ENCODE data around the gene KIFC3.

DNA sequence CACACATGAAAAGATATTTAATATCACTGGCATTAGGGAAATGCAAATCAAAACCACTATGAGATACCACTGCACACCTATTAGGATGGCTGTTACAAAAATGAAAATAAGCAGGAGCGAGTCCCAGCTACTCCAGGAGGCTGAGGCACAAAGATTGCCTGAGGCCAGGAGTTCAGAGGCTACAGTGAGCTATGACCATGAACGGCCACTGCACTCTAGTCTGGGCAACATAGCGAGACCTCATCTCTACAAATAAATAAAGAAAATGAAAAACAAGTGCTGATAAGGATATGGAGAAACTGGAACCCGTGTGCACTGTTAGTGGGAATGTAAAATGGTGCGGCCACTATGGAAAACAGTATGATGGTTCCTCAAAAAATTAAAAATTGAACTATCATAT is 23.6 kb downstream of the KIFC3 start:
- TF ChIP-seq CTCF (IDR thresholded peaks at IDR 0.05) (no peak), EZH2 (IDR thresholded peaks at IDR 0.05; ENCODE audit: borderline replicate concordance, insufficient read depth, low read depth, low read length, poor library complexity, severe bottlenecking) (no peak)
